Heart left ventricle (tissue), 16 donors: Measurements from ENCODE around the gene MACF1. TPM values are rescaled to one million over a fixed set of nuclear protein-coding genes. Genes with fewer than 3 reads are reported as not detected.

ENCODE experiments used
- ATAC-seq, 4 donors: fragments of 200-7000 bp; cut with Tn5 transposase; one replicate each; pipeline ENCODE4 v1.9.1; 2020 to 2022; ENCODE audit warnings: moderate library complexity in 4 of 4, mild to moderate bottlenecking in 3 of 4, moderate number of reproducible peaks in 1 of 4
- DNase-seq, 5 donors: peaks; one replicate each; pipeline ENCODE4 v3.0.0-alpha.2; 2020
- H3K27ac ChIP-seq, 12 donors: fragments of 200-600 bp; sonication (generic) in 4 of 12; one replicate each; pipeline versions ENCODE4 v1.5.0 to v1.8.0; 2016 to 2022; ENCODE audit warnings: mild to moderate bottlenecking in 2 of 12
- H3K27me3 ChIP-seq, 9 donors: fragments of 200-600 bp; sonication (generic) in 2 of 9; one replicate each; pipeline versions ENCODE4 v1.5.1 to v1.8.0; 2016 to 2022; ENCODE audit warnings: mild to moderate bottlenecking in 3 of 9
- H3K36me3 ChIP-seq, 9 donors: fragments of 200-600 bp; sonication (generic) in 2 of 9; one replicate each; pipeline versions ENCODE4 v1.5.0 to v1.8.0; 2018 to 2022; ENCODE audit warnings: mild to moderate bottlenecking in 2 of 9
- H3K4me1 ChIP-seq, 12 donors: fragments of 200-600 bp; sonication (generic) in 4 of 12; one replicate each; pipeline versions ENCODE4 v1.5.0 to v1.8.0; 2016 to 2022; ENCODE audit warnings: mild to moderate bottlenecking in 3 of 12
- H3K4me3 ChIP-seq, 12 donors: fragments of 200-600 bp; sonication (generic) in 4 of 12; one replicate each; pipeline versions ENCODE4 v1.5.0 to v1.8.0; 2017 to 2022; ENCODE audit warnings: mild to moderate bottlenecking in 9 of 12, moderate library complexity in 4 of 12
- H3K9me3 ChIP-seq, 12 donors: fragments of 200-600 bp; sonication (generic) in 4 of 12; one replicate each; pipeline versions ENCODE4 v1.5.0 to v1.8.0; 2016 to 2022; ENCODE audit warnings: mild to moderate bottlenecking in 1 of 12
- CTCF ChIP-seq, 12 donors: fragments of 200-600 bp; sonication (generic) in 4 of 12; IDR thresholded peaks; one replicate each; pipeline versions ENCODE4 v1.5.0 to v1.8.0; 2018 to 2022; ENCODE audit warnings: antibody characterized with exemption in 12 of 12, mild to moderate bottlenecking in 5 of 12
- POLR2A ChIP-seq, 2 donors: fragments of 450-650 bp; IDR thresholded peaks; one replicate each; pipeline ENCODE4 v1.6.1; 2017; ENCODE audit warnings: antibody characterized with exemption in 2 of 2, mild to moderate bottlenecking in 2 of 2, moderate library complexity in 2 of 2
- WGBS, 4 donors: extraction: QIAGEN DNeasy Blood & Tissue Kit in 2 of 4; methylation state at CpG; one replicate each; pipeline versions ENCODE4 v1.1.5 to v1.1.7; 2013 to 2018; 5-methylcytosine and 5-hydroxymethylcytosine counted together
- intact Hi-C, 10 donors: fragments of 100-400 bp; cut with DNase I; formaldehyde crosslinking; loops; one replicate each; pipeline versions ENCODE4 v1.11.1 to v1.14.2; 2022
- polyA plus RNA-seq, 2 donors: library from polyadenylated mRNA; stranded (reverse); fragments of 200-250 nt; gene quantifications; one replicate each; pipeline ENCODE4 v1.2.3, GENCODE V29; 2013
- total RNA-seq, 9 donors: library from RNA; depleted of rRNA in 2 of 9; stranded (reverse); fragments of >200 nt in 2 of 9; fragmentation: NEBNext Ultra II Directional in 3 of 9; extraction: Animal tissue kit (Norgen Biotek cat#: 25700) in 3 of 9; gene quantifications; one replicate each; pipeline versions ENCODE4 v1.1.0 to v1.2.4, GENCODE V29; 2016 to 2023
- donor health status: ischemic (EF 13 %, LVEDD 7.1; RV severe dilation, severe dysfunction).
- donor health status: healthy with polysubstance abuse.
- donor health status: DM: no; HTN: yes; CAD: no.
- donor health status: DM: no; HTN: no; CAD: no.
- donor health status: ischemic (EF 25% LVEDD 6.9; RV normal size, moderate dysfunction).
- donor health status: ischemic (EF 25% LVEDD 5.7; RV mildly dilated, moderate dysfunction).
- donor health status: healthy.
- donor health status: DM: yes; HTN: yes; CAD: no.
- donor health status: ischemic (EF 35%, LVEDD 5.7; RV mildly dilated, moderate dysfunction).
- donor health status: nonischemic (EF 11% LVEDD 7.7; RV severe dilation, severe dysfunction).
- donor health status: DM: yes; HTN: yes; CAD: no.
- donor health status: PGD.
- donor health status: ischemic (EF 29% LVEDD 5.4; RV normal size, mild dysfunction).
- donor health status: nonischemic (EF 23%, LVEDD 6.1; RV moderate dilation, normal function).

MACF1 gene
- total and polyA plus RNA-seq, 11 donors, result 102 to 436 (median 251) TPM

GRCh38 chr1:39529901-39530535 lies 325.5 kb downstream of the MACF1 start:
- Histone ChIP-seq H3K27me3 (no peaks in the 10 kb centered on the region), H3K9me3 (no peaks in the 10 kb centered on the region), H3K36me3 (peaks cover 0 to 84% (median 69%) of the 10 kb centered on the region in 9 donors), H3K4me1 (peaks cover 0 to 10% (median 0%) of the 10 kb centered on the region in 12 donors), H3K27ac (no peak overlapping the region), H3K4me3 (no peak overlapping the region)
- no peak for TF ChIP-seq POLR2A (IDR thresholded peaks at IDR 0.05)
- no peak for TF ChIP-seq CTCF (IDR thresholded peaks at IDR 0.05)
- DNase-seq, result no peak
- ATAC-seq, result no peak
- WGBS, 4 donors, result 92 to 95% (median 93%) methylated on average over 8 to 10 of the region's 10 CpGs
- intact Hi-C loops, result loop anchor here in 7 of 10 donors (10.0 kb wide), 6 partner anchors 45 to 435 kb away; no protein-coding TSS in a partner anchor

GRCh38 chr1:39531526-39531925 lies 327.0 kb downstream of the MACF1 start:
- ATAC-seq (no peak), DNase-seq (no peak)
- Histone ChIP-seq H3K27ac (no peak overlapping the region), H3K27me3 (no peaks in the 10 kb centered on the region), H3K4me3 (no peak overlapping the region), H3K36me3 (peaks cover 0 to 93% (median 70%) of the 10 kb centered on the region in 9 donors), H3K9me3 (no peaks in the 10 kb centered on the region), H3K4me1 (peaks cover 0 to 6% (median 0%) of the 10 kb centered on the region in 12 donors)
- intact Hi-C loops, result loop anchor here in 7 of 10 donors (10.0 kb wide), 6 partner anchors 47 to 437 kb away; no protein-coding TSS in a partner anchor
- TF ChIP-seq CTCF (IDR thresholded peaks at IDR 0.05) (no peak), POLR2A (IDR thresholded peaks at IDR 0.05) (no peak)
- 94 to 100% (median 96%) methylated on average over 4 of the region's 4 CpGs for WGBS, 4 donors

GRCh38 chr1:39533442-39533841 lies 328.9 kb downstream of the MACF1 start:
- no peak overlapping the region for H3K4me3 ChIP-seq
- 93 to 100% (median 98%) methylated on average over 1 of the region's 1 CpG for WGBS, 4 donors
- H3K9me3 ChIP-seq, result no peaks in the 10 kb centered on the region
- TF ChIP-seq CTCF (IDR thresholded peaks at IDR 0.05) (no peak), POLR2A (IDR thresholded peaks at IDR 0.05) (no peak)
- intact Hi-C loops, result loop anchor here in 7 of 10 donors (10.0 kb wide), 6 partner anchors 49 to 439 kb away; no protein-coding TSS in a partner anchor
- H3K36me3 ChIP-seq, result peaks cover 0 to 86% (median 66%) of the 10 kb centered on the region in 9 donors
- DNase-seq (no peak), ATAC-seq (no peak)
- H3K4me1 ChIP-seq, result peaks cover 0 to 6% (median 0%) of the 10 kb centered on the region in 12 donors
- no peaks in the 10 kb centered on the region for H3K27me3 ChIP-seq
- H3K27ac ChIP-seq, result no peak overlapping the region

Other genes starting within 250 kb of the MACF1 start
- 10 to 100 TPM; 42.5 to 68.1 (median 59.1) TPM for gene AKIRIN1, start 213.4 kb upstream of the MACF1 start, total RNA-seq
- 10 to 100 TPM; 15.8 to 49.0 TPM for gene AKIRIN1, start 213.4 kb upstream of the MACF1 start, polyA plus RNA-seq
- 1,000 to 10,000 TPM in 2 of 9 donors, 100 to 1,000 TPM in 7; 292 to 1,815 (median 503) TPM for gene NDUFS5, start 178.3 kb upstream of the MACF1 start, total RNA-seq
- gene NDUFS5, start 178.3 kb upstream of the MACF1 start, polyA plus RNA-seq, result 1,000 to 10,000 TPM; 1,262 to 4,461 TPM